Fibroblast of villous mesenchyme (primary cell): ENCODE data around the gene FGF14. TPM values are rescaled to one million over a fixed set of nuclear protein-coding genes. Genes with fewer than 3 reads are reported as not detected.

Experiments
- DNase-seq: peaks from one replicate; pipeline ENCODE4 v3.0.0-alpha.2; 2010; ENCODE audit warnings: low read depth
- H3K4me3 ChIP-seq: 2 replicates; pipeline ENCODE4 v1.5.1; 2011; ENCODE audit warnings: low read depth, mild to moderate bottlenecking, low read length
- CTCF ChIP-seq: IDR thresholded peaks from 2 replicates; pipeline ENCODE4 v1.5.1; 2012; ENCODE audit warnings: low read depth, mild to moderate bottlenecking, low read length; ENCODE audit not compliant: insufficient read depth
- total RNA-seq: library from RNA; depleted of rRNA; stranded (reverse); fragments of >200 nt; gene quantifications from 2 replicates; pipeline ENCODE4 v1.2.3, GENCODE V29; 2012

FGF14 gene
- total RNA-seq, 1 donor, result under 0.01 TPM

- H3K4me3 ChIP-seq, result no peak overlapping the region
- TF ChIP-seq CTCF, result no peak
- no peak for DNase-seq
These were observed 701.2 kb downstream of the FGF14 start for GRCh38 chr13:101700598-101700997.

DNA sequence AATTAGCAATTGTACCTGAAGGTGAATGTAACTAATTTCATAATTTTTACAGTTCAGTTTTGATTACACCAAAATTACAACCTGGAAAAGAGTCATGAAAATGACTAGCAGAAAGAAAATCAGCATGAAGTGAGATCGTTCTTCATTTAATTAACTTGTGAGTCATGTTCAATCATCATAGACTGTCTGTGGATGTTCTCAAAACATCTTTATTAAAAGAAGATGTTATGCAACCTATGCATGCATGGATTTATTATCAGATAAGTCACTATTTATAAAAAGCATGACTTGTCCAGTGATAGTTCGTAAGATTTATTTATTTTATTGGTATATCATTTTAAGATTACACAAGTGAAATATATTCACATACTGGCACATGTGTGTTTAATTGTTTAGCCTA lies 703.4 kb downstream of the FGF14 start:
- DNase-seq, result peak; percentile 47
- no peak for TF ChIP-seq CTCF
- no peak overlapping the region for H3K4me3 ChIP-seq

DNA sequence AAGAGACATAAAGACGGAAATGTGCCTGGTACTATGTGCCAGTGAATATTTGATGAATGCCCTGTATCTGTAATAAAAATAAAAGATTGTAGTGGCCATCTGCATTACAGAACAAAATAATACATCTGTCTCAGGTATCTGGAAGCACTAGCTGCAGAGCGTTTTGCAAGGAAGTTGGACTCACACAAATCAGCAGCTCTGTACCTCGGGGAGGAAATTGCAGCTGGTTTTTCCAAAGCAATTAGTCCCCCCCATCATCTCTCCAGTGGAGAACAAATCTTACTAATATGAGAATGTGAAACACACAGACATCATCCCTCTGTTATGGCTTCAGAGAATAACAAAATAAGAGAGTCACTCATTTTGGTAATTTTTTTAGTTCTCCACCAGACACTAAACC lies 704.1 kb downstream of the FGF14 start:
- DNase-seq, result no peak
- H3K4me3 ChIP-seq, result no peak overlapping the region
- TF ChIP-seq CTCF, result no peak

DNA sequence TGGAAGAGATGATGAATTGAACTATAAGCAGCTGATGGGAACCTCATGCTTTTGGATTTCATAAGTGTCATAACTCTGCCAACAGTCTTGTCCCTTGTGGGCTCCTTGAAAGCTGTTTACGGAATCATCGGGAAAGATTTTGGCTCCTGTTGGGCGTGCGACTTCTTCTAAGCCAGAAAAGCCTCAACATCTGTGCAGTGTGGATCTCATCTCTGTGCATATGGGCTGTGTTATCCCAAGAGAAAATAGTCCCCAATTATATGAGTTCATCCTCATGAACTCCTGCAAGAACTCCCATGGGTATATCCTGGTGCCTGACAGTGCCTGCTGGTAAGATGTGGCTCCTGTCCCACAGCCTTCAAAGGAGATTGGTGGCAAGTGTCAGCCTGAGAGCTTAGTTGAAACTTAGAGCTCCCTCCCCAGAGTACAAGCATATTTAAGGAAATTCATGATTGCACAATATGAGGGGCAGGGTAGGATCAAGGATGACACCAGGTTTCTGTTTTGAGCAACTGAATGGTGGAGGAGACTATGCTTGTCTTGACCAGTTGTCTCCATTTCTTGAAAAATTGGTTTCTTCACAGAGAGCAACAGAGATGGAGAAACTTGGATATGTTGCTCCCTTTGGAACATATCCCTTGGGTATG lies 705.9 kb downstream of the FGF14 start:
- no peak for DNase-seq
- no peak for TF ChIP-seq CTCF

DNA sequence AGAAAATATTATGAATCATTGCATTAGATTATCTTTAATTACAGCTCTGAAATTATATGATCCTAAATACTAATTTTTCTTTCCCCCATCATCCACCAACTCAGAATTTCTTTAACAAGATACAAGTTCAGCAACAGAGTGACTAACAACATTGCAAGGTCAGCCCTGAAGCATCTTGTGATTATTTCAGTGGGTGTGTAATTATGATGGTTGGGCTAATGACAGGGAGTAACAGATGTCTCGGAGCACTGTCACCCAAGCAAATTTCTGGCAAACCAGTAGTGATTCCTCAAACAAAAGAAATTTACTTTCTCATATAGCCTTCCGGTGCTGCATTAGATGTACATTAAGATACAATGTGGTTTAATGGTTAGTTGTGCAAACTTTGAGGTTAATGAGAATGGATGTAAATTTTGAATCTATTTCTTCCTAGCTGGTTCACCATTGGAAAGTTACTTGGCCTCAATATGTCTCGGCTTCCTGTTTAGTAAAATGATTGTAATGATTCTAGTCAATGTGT lies 710.4 kb downstream of the FGF14 start:
- H3K4me3 ChIP-seq, result no peak overlapping the region
- no peak for DNase-seq
- no peak for TF ChIP-seq CTCF

More for the DNA sequence above, 705.9 kb downstream of the FGF14 start:
- H3K4me3 ChIP-seq, result no peak overlapping the region

- DNase-seq, result no peak
- no peak for TF ChIP-seq CTCF
- H3K4me3 ChIP-seq, result no peak overlapping the region
These were observed 711.0 kb downstream of the FGF14 start for GRCh38 chr13:101690871-101691270.

GRCh38 chr13:101686003-101686402 lies 715.8 kb downstream of the FGF14 start:
- H3K4me3 ChIP-seq, result no peak overlapping the region
- TF ChIP-seq CTCF, result no peak
- DNase-seq, result no peak
